ENCODE results near the gene PRMT7.

PRMT7 gene

DNA sequence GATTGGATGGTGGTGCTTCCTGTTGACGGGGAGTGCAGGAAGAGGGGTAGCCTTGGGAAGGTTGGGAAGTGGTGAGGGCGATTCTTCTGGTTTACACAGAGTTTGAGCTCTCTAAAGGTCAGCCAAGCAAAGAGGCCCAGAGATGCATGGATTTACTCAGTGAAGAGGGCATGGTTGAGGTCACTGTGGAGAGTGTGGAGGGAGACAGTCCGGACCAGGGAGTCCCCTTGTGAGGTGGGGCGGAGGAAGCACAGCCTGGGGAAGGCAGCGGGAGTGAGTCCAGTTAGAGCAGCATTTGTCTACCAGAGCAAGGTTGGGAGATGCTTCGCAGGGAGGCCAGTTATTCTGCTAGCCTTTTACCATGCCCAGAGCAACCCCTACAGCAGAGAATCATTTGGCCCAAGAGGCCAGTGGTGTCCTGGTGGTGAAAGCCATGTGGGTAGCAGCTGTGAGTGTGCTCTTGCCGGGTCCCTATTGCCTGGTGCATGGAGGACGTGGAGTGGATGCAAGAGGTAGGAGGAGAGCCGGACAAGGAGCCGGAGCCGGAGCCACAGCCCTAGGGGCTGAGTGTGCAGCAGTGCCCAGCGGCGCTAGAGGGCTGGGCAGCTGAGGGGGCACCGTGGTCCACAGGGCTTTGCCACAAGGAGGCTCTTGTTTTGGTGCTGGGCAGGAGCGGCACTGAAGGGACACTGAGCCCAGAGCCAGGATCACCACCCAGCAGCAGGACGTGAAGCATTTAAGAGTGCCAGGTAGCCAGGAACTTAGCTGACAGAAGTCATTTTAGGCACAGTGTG lies 27.7 kb downstream of the PRMT7 start:
- no peak for TF ChIP-seq CTCF (IDR thresholded peaks at IDR 0.05; ENCODE audit: control insufficient read depth, insufficient read depth, low read depth, low read length, missing control alignments)
- no peak overlapping the region for H3K4me3 ChIP-seq (ENCODE audit: control insufficient read depth, low read depth, low read length)
- DNase-seq (ENCODE audit: low read depth): no peak

GRCh38 chr16:68339214-68339613 lies 28.4 kb downstream of the PRMT7 start:
- no peak for DNase-seq (ENCODE audit: low read depth)
- no peak overlapping the region for H3K4me3 ChIP-seq (ENCODE audit: control insufficient read depth, low read depth, low read length)
- no peak for TF ChIP-seq CTCF (IDR thresholded peaks at IDR 0.05; ENCODE audit: control insufficient read depth, insufficient read depth, low read depth, low read length, missing control alignments)

DNA sequence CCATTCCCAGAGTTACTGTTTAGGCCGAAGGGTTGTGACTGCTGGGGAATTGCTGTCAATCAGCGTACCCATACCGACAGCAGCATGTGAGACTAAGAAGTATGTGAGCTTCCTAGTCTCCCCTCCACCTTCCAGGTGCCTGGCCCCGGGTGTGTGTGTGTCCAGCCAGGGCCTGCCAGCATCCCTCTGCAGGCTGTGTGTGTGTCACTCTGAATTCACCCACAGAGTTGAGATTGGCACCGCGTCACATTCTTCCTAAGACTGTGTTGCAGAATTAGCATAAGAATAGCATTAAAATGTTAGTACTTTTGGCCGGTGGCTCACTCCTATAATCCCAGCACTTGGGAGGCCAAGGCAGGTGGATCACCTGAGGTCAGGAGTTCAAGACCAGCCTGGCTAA lies 31.8 kb downstream of the PRMT7 start:
- no peak for DNase-seq (ENCODE audit: low read depth)
- no peak overlapping the region for H3K4me3 ChIP-seq (ENCODE audit: control insufficient read depth, low read depth, low read length)
- TF ChIP-seq CTCF (IDR thresholded peaks at IDR 0.05; ENCODE audit: control insufficient read depth, insufficient read depth, low read depth, low read length, missing control alignments): no peak

DNA sequence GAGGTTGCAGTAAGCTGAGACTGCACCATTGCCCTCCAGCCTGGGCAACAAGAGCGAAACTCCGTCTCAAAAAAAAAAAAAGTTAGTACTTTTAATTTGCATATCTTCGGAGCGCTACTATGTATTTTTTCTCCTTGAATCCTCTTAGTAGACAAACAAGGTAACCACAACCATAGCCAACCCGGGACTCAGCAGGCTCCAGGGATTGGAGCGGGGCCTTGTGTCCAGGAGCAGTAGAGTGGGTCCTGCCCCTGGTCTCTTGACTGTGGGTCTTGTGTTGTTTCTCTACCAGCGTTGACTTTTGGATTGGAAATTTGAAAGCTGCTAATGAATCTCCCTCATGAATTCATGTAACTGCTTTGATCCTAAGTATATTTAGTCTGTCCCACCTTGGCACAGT lies 32.3 kb downstream of the PRMT7 start:
- no peak for TF ChIP-seq CTCF (IDR thresholded peaks at IDR 0.05; ENCODE audit: control insufficient read depth, insufficient read depth, low read depth, low read length, missing control alignments)
- DNase-seq (ENCODE audit: low read depth): no peak
- H3K4me3 ChIP-seq (ENCODE audit: control insufficient read depth, low read depth, low read length): no peak overlapping the region

DNA sequence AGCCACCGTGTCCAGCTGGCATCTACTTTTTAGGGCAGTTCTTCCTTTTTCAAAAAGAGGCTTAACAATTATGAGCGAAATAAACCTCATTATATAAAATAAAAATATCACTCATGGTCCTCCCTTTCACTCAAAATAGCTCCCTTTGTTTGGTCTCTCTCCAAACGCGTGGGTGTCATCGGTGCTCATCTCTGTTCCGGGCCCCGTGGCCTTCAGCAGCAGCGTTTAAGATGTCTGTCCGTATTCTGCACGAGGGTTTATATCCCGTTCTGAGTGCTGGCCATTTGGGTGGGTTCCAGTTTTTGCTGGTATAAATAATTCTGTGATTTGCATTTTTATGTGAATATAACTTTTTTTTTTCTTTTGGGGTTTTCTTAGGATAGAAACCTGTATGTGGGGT lies 33.4 kb downstream of the PRMT7 start:
- DNase-seq (ENCODE audit: low read depth): no peak
- no peak for TF ChIP-seq CTCF (IDR thresholded peaks at IDR 0.05; ENCODE audit: control insufficient read depth, insufficient read depth, low read depth, low read length, missing control alignments)
- no peak overlapping the region for H3K4me3 ChIP-seq (ENCODE audit: control insufficient read depth, low read depth, low read length)

DNA sequence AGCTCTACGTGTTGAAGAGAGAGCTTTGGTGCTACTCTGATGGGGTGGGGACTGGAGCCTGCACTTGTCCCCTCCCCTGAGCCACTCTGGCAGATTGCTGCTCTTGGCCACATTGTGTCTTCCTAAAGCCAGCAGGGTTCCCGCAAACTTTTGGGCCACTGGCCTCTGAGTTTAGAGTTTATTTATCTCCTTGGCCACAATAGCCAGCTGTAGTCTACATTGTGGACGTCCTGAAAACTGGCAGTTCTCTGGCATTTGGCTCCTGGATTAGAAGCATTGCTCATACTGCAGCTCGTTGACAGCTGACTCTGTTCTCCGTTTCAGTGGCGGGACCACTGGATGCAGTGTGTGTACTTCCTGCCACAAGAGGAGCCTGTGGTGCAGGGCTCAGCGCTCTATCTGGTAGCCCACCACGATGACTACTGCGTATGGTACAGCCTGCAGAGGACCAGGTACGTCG lies 34.6 kb downstream of the PRMT7 start:
- no peak for DNase-seq (ENCODE audit: low read depth)
- no peak overlapping the region for H3K4me3 ChIP-seq (ENCODE audit: control insufficient read depth, low read depth, low read length)
- no peak for TF ChIP-seq CTCF (IDR thresholded peaks at IDR 0.05; ENCODE audit: control insufficient read depth, insufficient read depth, low read depth, low read length, missing control alignments)

Data from AG09309 (cell line).